Activated CD4-positive, alpha-beta T cell treated with anti-CD3 and anti-CD28 coated beads for 24 hours (primary cell): ENCODE measurements around the gene RIN2.
"Not testable (repeated sequence)": the region's sequence is repeated elsewhere in the genome, so short reads cannot be mapped to it uniquely, and the experiment has no call there.

Experiments used
- DNase-seq, 2 donors: peaks; one replicate each; pipeline ENCODE4 v3.0.0-alpha.2; 2020; ENCODE audit warnings: low read depth in 2 of 2

RIN2 gene

GRCh38 chr20:19789009-19789408, 31.0 kb downstream of the RIN2 start:
- DNase-seq, result no peak

- no peak for DNase-seq
Measured at GRCh38 chr20:19789446-19789845, 31.4 kb downstream of the RIN2 start.

GRCh38 chr20:19791887-19792286, 33.8 kb downstream of the RIN2 start:
- no peak for DNase-seq

GRCh38 chr20:19793716-19794115, 35.7 kb downstream of the RIN2 start:
- no peak for DNase-seq

GRCh38 chr20:19794941-19795340, 36.9 kb downstream of the RIN2 start:
- no peak for DNase-seq

- DNase-seq, result no peak
Measured at GRCh38 chr20:19799325-19799724, 41.3 kb downstream of the RIN2 start.

GRCh38 chr20:19802099-19802491, 44.0 kb downstream of the RIN2 start:
- no peak for DNase-seq

- DNase-seq, result no peak
Measured at GRCh38 chr20:19802492-19803158, 44.6 kb downstream of the RIN2 start.

GRCh38 chr20:19806276-19806675, 48.2 kb downstream of the RIN2 start:
- DNase-seq, result not testable (repeated sequence)

GRCh38 chr20:19806806-19807190, 48.7 kb downstream of the RIN2 start:
- no peak for DNase-seq

- no peak for DNase-seq
Measured at GRCh38 chr20:19807191-19807945, 49.3 kb downstream of the RIN2 start.
